Kidney tubule cell (primary cell): ENCODE results near the gene KRTAP22-1.

ENCODE experiments used
- DNase-seq: peaks from one replicate; pipeline ENCODE4 v3.0.0-alpha.2; 2018; ENCODE audit warnings: low spot score

The KRTAP22-1 gene

GRCh38 chr21:30600787-30601186 lies at the start of gene KRTAP22-1:
Gene KRTAP22-1, plus strand, starts transcription at chr21:30601087.
- DNase-seq, result no peak

GRCh38 chr21:30552782-30553181 lies 48.1 kb upstream of the KRTAP22-1 start:
- DNase-seq, result no peak

GRCh38 chr21:30555095-30555494 lies 45.8 kb upstream of the KRTAP22-1 start:
- no peak for DNase-seq

- DNase-seq, result no peak
Measured at GRCh38 chr21:30561264-30561895, 39.5 kb upstream of the KRTAP22-1 start, which contains the start of gene KRTAP19-7. Gene KRTAP19-7, minus strand, starts transcription at chr21:30561314. Its CDS starts 25 bp downstream, at chr21:30561289.

- DNase-seq, result no peak
Measured at GRCh38 chr21:30561957-30562356, 38.9 kb upstream of the KRTAP22-1 start.

- DNase-seq, result no peak
Measured at GRCh38 chr21:30563072-30563471, 37.8 kb upstream of the KRTAP22-1 start.

GRCh38 chr21:30563630-30564029 lies 37.3 kb upstream of the KRTAP22-1 start:
- DNase-seq, result no peak

- DNase-seq, result no peak
Measured at GRCh38 chr21:30567617-30568016, 33.3 kb upstream of the KRTAP22-1 start.

- no peak for DNase-seq
Measured at GRCh38 chr21:30577766-30578165, 23.1 kb upstream of the KRTAP22-1 start.

- DNase-seq, result no peak
Measured at GRCh38 chr21:30579346-30579745, 21.5 kb upstream of the KRTAP22-1 start.

- DNase-seq, result no peak
Measured at GRCh38 chr21:30580132-30580531, 20.8 kb upstream of the KRTAP22-1 start.

GRCh38 chr21:30582870-30583269 lies 18.0 kb upstream of the KRTAP22-1 start:
- DNase-seq, result no peak

- DNase-seq, result no peak
Measured at GRCh38 chr21:30590297-30590696, 10.6 kb upstream of the KRTAP22-1 start, which contains the start of gene KRTAP22-2. Gene KRTAP22-2, minus strand, starts transcription at chr21:30590397.

GRCh38 chr21:30592140-30592539 lies 8.7 kb upstream of the KRTAP22-1 start, which contains the start of gene KRTAP6-3:
Gene KRTAP6-3, plus strand, starts transcription at chr21:30592440. Its CDS starts 6 bp downstream, at chr21:30592446.
- no peak for DNase-seq

- DNase-seq, result no peak
Measured at GRCh38 chr21:30598802-30599201, 2.1 kb upstream of the KRTAP22-1 start, which contains the start of gene KRTAP6-2. Gene KRTAP6-2, minus strand, starts transcription at chr21:30598902. Its CDS starts 28 bp downstream, at chr21:30598874.

GRCh38 chr21:30605968-30606367 lies 5.1 kb downstream of the KRTAP22-1 start:
- no peak for DNase-seq

- no peak for DNase-seq
Measured at GRCh38 chr21:30612132-30612531, 11.2 kb downstream of the KRTAP22-1 start.

- no peak for DNase-seq
Measured at GRCh38 chr21:30613836-30614235, 12.9 kb downstream of the KRTAP22-1 start, which contains the start of gene KRTAP6-1. Gene KRTAP6-1, minus strand, starts transcription at chr21:30613930. Its CDS starts 26 bp downstream, at chr21:30613904.

- no peak for DNase-seq
Measured at GRCh38 chr21:30615199-30615598, 14.3 kb downstream of the KRTAP22-1 start.

GRCh38 chr21:30616125-30616524 lies 15.2 kb downstream of the KRTAP22-1 start, which contains the start of gene KRTAP20-1:
Gene KRTAP20-1, plus strand, starts transcription at chr21:30616425. Its CDS starts 30 bp downstream, at chr21:30616455.
- no peak for DNase-seq

- no peak for DNase-seq
Measured at GRCh38 chr21:30620080-30620479, 19.2 kb downstream of the KRTAP22-1 start.

GRCh38 chr21:30620522-30620921 lies 19.6 kb downstream of the KRTAP22-1 start, which contains the start of gene KRTAP20-4:
Gene KRTAP20-4, plus strand, starts transcription at chr21:30620627.
- DNase-seq, result no peak

GRCh38 chr21:30623362-30623761 lies 22.5 kb downstream of the KRTAP22-1 start:
- DNase-seq, result no peak
